HUES6 (cell line): ENCODE measurements around the gene SLC17A8.
"Not testable (repeated sequence)": the region's sequence is repeated elsewhere in the genome, so short reads cannot be mapped to it uniquely, and the experiment has no call there.

Experiments
- H3K27ac ChIP-seq: 2 replicates; pipeline ENCODE4 v1.7.0; 2013; ENCODE audit warnings: low read depth, mild to moderate bottlenecking, low read length, inconsistent platforms
- H3K27me3 ChIP-seq: 2 replicates; pipeline ENCODE4 v1.6.1; 2013; ENCODE audit warnings: low read length; ENCODE audit not compliant: control insufficient read depth, insufficient read depth
- H3K36me3 ChIP-seq: 2 replicates; pipeline ENCODE4 v1.6.1; 2013; ENCODE audit warnings: low read length; ENCODE audit not compliant: control insufficient read depth, insufficient read depth
- H3K4me1 ChIP-seq: 2 replicates; pipeline ENCODE4 v1.6.1; 2013; ENCODE audit warnings: low read length; ENCODE audit not compliant: control insufficient read depth, insufficient read depth
- H3K4me3 ChIP-seq: 2 replicates; pipeline ENCODE4 v1.5.1; 2013; ENCODE audit warnings: low read depth, low read length
- H3K9ac ChIP-seq: one replicate; pipeline ENCODE4 v1.6.1; 2013; ENCODE audit warnings: mild to moderate bottlenecking, low read length
- H3K9me3 ChIP-seq: 2 replicates; pipeline ENCODE4 v1.6.1; 2013; ENCODE audit warnings: low read depth, low read length; ENCODE audit not compliant: control insufficient read depth, insufficient read depth

The SLC17A8 gene

GRCh38 chr12:100356644-100357223 is at the start of gene SLC17A8:
Gene SLC17A8 (plus strand): TSS chr12:100357074. CDS start chr12:100357392, 318 bp downstream.
- no peak within 1 kb of the TSS for H3K27ac ChIP-seq
- H3K36me3 ChIP-seq = no peaks in the 10 kb centered on the region
- peaks cover 11% of the 10 kb centered on the region for H3K4me1 ChIP-seq
- no peaks in the 10 kb centered on the region for H3K9me3 ChIP-seq
- H3K9ac ChIP-seq = no peak within 1 kb of the TSS
- 0 out of 2 replicates have a peak within 1 kb of the TSS, but pooled peaks have one; percentile 5 for H3K4me3 ChIP-seq
- peaks cover 7% of the 10 kb centered on the region; the same call in 1 of the 2 replicates for H3K27me3 ChIP-seq

GRCh38 chr12:100308138-100308537 is 48.7 kb upstream of the SLC17A8 start:
- H3K36me3 ChIP-seq = peaks cover 41% of the 10 kb centered on the region
- not testable (repeated sequence) for H3K27ac ChIP-seq, H3K9me3 ChIP-seq, H3K9ac ChIP-seq, H3K27me3 ChIP-seq, H3K4me3 ChIP-seq, H3K4me1 ChIP-seq

GRCh38 chr12:100311317-100311716 is 45.6 kb upstream of the SLC17A8 start:
- Histone ChIP-seq H3K4me1 (no peaks in the 10 kb centered on the region), H3K4me3 (no peak overlapping the region), H3K27ac (no peak overlapping the region), H3K9me3 (no peaks in the 10 kb centered on the region), H3K27me3 (no peaks in the 10 kb centered on the region), H3K36me3 (peaks cover 46% of the 10 kb centered on the region), H3K9ac (no peak overlapping the region)

GRCh38 chr12:100317371-100317770 is 39.5 kb upstream of the SLC17A8 start:
- Histone ChIP-seq H3K4me1 (no peaks in the 10 kb centered on the region), H3K4me3 (no peak overlapping the region), H3K27ac (no peak overlapping the region), H3K27me3 (no peaks in the 10 kb centered on the region), H3K36me3 (peaks cover 59% of the 10 kb centered on the region), H3K9ac (no peak overlapping the region), H3K9me3 (no peaks in the 10 kb centered on the region)

- no peak overlapping the region for H3K27ac ChIP-seq
- no peak overlapping the region for H3K9ac ChIP-seq
- H3K4me1 ChIP-seq = no peaks in the 10 kb centered on the region
- H3K27me3 ChIP-seq = no peaks in the 10 kb centered on the region
- H3K36me3 ChIP-seq = peaks cover 45% of the 10 kb centered on the region
- H3K9me3 ChIP-seq = no peaks in the 10 kb centered on the region
- H3K4me3 ChIP-seq = no peak overlapping the region
These were observed 32.4 kb upstream of the SLC17A8 start for GRCh38 chr12:100324498-100324897.

GRCh38 chr12:100326208-100326607 is 30.7 kb upstream of the SLC17A8 start:
- Histone ChIP-seq H3K4me3 (no peak overlapping the region), H3K9ac (no peak overlapping the region), H3K4me1 (no peaks in the 10 kb centered on the region), H3K36me3 (peaks cover 55% of the 10 kb centered on the region), H3K27ac (no peak overlapping the region; the same call in 1 of the 2 replicates), H3K9me3 (no peaks in the 10 kb centered on the region), H3K27me3 (no peaks in the 10 kb centered on the region)

GRCh38 chr12:100329800-100330199 is 27.1 kb upstream of the SLC17A8 start:
- no peaks in the 10 kb centered on the region for H3K4me1 ChIP-seq
- H3K4me3 ChIP-seq = no peak overlapping the region
- no peak overlapping the region for H3K9ac ChIP-seq
- no peaks in the 10 kb centered on the region for H3K27me3 ChIP-seq
- H3K9me3 ChIP-seq = no peaks in the 10 kb centered on the region
- H3K27ac ChIP-seq = no peak overlapping the region
- peaks cover 67% of the 10 kb centered on the region for H3K36me3 ChIP-seq

- Histone ChIP-seq H3K4me1 (no peaks in the 10 kb centered on the region), H3K4me3 (no peak overlapping the region), H3K9ac (no peak overlapping the region), H3K27me3 (no peaks in the 10 kb centered on the region), H3K36me3 (peaks cover 76% of the 10 kb centered on the region), H3K27ac (no peak overlapping the region), H3K9me3 (no peaks in the 10 kb centered on the region)
These were observed 25.0 kb upstream of the SLC17A8 start for GRCh38 chr12:100331871-100332270.

- no peaks in the 10 kb centered on the region for H3K4me1 ChIP-seq
- H3K4me3 ChIP-seq = no peak overlapping the region
- H3K27ac ChIP-seq = no peak overlapping the region
- H3K27me3 ChIP-seq = no peaks in the 10 kb centered on the region
- no peaks in the 10 kb centered on the region for H3K9me3 ChIP-seq
- no peak overlapping the region for H3K9ac ChIP-seq
- H3K36me3 ChIP-seq = peaks cover 71% of the 10 kb centered on the region
These were observed 24.0 kb upstream of the SLC17A8 start for GRCh38 chr12:100332852-100333251.

GRCh38 chr12:100337299-100337698 is 19.6 kb upstream of the SLC17A8 start:
- Histone ChIP-seq H3K4me3 (no peak overlapping the region), H3K4me1 (no peaks in the 10 kb centered on the region), H3K27ac (no peak overlapping the region), H3K9ac (no peak overlapping the region), H3K36me3 (peaks cover 44% of the 10 kb centered on the region), H3K27me3 (no peaks in the 10 kb centered on the region), H3K9me3 (no peaks in the 10 kb centered on the region)

- H3K9ac ChIP-seq = no peak overlapping the region
- no peak overlapping the region for H3K4me3 ChIP-seq
- H3K9me3 ChIP-seq = no peaks in the 10 kb centered on the region
- H3K27me3 ChIP-seq = no peaks in the 10 kb centered on the region
- H3K36me3 ChIP-seq = peaks cover 42% of the 10 kb centered on the region
- no peak overlapping the region for H3K27ac ChIP-seq
- H3K4me1 ChIP-seq = no peaks in the 10 kb centered on the region
These were observed 19.1 kb upstream of the SLC17A8 start for GRCh38 chr12:100337727-100338126.
